ENCODE results near the gene MB21D2.

Gene MB21D2

DNA sequence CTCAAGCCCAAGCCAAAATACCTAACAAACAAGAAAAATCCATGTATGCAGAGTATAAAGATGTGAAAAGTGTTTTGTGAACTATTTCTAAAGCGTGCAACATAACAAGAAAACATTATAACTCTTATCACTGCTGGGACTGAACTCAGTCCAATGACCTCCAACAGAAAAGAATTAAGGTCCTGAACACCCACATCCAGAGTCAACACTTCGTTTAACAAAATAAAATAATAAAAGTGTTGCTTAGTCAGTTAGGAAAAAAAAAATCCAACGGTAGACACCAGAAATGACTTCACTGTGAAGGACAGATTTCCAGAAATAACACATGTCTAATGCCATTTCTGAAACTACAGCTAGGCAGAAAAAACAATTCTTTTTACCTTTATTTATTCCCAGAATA is 28.0 kb downstream of the MB21D2 start:
- no peak for DNase-seq

DNA sequence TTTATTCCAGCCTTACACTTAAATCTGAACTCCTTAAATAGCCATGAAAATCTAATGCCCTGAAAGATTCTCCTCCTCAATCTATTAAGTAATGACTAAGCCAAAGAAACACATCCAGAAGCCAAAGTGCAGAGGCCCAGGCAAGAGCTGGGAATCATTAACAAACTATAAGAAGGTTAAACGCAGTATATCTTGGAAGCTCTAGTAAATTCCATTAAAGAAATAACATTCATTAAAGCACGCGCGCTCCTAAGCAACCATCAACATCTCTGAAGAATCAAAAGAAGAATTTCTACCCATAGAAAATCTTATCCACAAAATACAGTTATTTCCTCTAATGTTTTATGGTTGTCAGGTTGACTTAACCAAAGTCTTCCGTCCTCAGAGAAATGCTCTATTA is 29.5 kb downstream of the MB21D2 start:
- DNase-seq: no peak

DNA sequence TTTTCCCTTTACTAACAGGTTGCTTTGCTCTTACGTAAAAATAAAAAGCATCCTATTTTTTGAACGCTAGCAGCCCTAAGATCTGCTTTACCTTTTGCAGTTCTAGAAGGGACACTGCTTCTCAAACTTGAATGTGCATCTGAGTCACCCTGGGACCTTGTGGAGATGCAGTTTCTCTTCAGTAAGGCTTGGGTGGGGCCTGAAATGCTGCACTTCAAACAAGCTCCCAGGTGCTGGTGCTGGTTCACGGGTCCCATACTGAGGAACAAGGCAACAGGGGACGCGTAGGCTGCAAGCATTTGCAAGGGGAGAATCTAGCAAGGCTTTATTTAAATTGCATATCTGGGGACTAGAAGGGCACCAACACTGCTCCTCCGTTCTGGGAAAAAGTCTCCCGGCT is 30.0 kb downstream of the MB21D2 start:
- DNase-seq: peak; percentile 17

DNA sequence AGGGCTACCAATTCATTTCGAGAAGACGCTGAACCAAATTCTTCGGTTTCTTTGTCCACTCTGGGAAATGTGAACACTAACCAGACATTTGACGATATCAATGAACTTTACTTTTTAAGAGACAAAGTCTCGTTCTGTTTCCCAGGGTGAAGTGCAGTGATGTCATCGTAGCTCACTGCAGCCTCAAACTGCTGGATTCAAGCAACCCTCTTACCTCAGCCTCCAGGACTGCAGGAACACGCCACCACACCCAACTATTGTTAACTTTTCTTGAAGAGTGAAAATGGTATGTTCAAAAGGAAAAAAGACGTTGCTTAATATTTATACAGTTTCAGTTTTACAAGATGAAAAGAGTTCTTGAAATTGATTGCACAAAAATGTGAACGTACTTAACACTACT is 30.6 kb downstream of the MB21D2 start:
- DNase-seq: no peak

- DNase-seq: no peak
Measured at GRCh38 chr3:192884777-192885773, 32.6 kb downstream of the MB21D2 start.

DNA sequence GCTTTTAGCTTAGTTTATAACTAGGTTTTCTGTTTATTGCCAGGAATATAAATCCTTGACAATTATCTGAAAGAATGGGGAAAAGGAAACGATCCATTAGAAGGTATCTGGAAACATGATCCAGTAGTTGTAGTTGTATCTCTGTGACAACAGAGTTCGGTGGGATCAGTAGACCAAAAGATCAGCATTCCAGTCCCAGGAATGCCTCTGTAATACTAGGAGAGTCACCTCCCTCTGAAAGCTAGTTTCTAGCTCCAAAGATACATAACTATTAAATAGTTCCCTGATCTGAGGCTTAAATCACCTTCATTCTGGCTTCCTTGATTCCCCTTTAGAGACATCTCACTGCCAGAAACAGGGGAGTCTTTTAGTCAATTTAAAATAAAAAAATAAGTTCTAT is 34.1 kb downstream of the MB21D2 start:
- DNase-seq: no peak

GRCh38 chr3:192881159-192881786 is 36.4 kb downstream of the MB21D2 start:
- DNase-seq: no peak

GRCh38 chr3:192880313-192880712 is 37.3 kb downstream of the MB21D2 start:
- DNase-seq: no peak

DNA sequence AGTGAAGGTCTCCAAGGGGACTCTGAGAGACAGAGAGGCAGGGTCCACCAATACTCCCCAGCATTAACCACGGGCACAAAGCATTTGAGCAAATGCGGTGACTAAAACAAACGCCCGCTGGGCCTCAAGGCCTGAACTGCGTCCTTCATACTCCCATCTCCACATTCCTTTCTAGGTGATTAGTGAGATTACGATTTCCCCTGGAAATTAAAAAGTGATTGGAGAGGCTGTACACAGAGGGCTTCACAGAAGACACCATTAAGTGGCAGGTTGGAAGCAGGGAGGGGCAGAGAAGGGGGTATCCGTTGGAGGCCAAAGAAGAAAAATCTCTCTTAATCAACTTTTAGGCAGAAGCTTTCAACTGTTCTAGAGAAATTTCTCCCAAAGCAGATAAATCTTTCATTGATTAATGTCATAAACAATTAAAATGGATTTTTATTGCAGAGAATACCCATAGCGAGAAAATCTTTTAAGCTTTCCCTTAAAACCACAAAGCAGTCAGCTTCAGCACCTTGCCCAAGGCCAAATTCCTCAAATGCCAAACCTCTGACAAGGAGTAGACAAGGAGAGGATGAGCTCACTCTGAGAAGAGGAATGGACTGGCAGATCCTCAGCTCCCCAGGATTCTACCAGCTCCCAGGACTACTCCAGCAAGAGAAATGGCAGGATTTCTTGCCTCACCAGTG is 38.2 kb downstream of the MB21D2 start:
- DNase-seq: no peak

DNA sequence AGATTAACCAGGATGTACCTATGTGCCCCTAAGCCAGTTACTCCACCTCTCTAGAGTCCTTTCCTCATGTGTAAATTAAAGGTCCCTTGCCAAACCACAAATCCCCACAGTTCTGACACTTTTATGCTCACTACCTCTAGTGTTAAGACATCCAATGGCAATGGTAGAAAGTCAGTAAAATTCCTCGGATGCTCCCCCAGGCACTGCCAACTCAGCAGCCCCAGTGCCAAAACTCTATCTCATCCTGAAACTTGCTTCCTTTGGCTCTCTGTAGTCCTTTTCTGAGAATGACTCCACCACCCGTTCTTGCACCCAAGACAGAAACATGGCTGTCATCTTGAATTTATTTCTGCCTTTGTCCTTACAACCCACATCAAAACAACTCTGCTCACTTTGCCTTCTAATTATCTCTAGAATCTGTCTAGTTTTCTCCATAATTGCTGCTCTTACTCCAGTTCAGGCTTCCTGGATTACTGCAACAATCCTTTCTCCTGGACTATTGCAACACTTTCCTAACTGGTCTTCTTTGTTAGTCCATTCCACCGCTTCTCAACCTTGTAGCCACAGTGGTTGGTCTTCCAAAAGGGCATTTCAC is 41.6 kb downstream of the MB21D2 start:
- DNase-seq: no peak

DNA sequence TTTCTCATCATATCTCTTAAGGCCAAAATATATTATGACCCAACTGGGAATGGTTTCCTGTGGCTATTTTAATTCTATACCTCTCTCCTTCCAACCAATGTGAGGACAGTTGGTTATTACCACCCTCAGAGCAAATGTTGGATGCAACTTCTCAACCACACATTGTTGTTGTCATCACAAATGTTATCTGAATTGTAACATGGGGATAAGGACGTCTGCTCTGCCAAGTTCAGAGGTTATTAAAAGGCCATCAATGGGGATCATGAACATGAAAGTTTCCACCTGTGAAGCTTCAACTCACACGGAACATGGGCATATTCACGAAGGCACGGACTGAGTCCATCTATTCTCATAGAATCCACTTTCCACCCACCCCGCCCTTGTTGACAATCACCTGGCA is 46.8 kb downstream of the MB21D2 start:
- DNase-seq: no peak

- no peak for DNase-seq
Measured at GRCh38 chr3:192869131-192870031, 48.3 kb downstream of the MB21D2 start.

GRCh38 chr3:192867645-192868044 is 50.0 kb downstream of the MB21D2 start:
- DNase-seq: no peak

DNA sequence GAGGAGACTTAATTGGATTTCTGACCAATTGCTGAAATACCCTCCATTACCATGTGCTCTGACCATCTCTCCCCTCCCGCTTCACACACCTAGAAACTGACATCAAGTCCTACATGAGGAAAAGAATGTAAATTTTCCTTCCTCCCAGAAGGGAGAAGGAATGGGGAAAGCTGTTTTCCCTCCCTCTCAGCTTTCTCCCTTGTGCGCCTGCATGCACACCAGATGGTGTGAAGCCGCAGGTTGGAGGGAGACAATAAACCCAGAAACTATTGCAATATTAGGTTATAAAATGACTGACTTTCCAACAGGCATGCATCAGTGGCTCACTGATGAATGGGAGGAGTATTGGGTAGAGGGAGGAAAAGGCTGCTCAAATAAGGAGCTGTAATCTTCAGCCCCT is 50.9 kb downstream of the MB21D2 start:
- DNase-seq: no peak

GRCh38 chr3:192864941-192865340 is 52.7 kb downstream of the MB21D2 start:
- no peak for DNase-seq

GRCh38 chr3:192863091-192863420 is 54.6 kb downstream of the MB21D2 start:
- DNase-seq: no peak

DNA sequence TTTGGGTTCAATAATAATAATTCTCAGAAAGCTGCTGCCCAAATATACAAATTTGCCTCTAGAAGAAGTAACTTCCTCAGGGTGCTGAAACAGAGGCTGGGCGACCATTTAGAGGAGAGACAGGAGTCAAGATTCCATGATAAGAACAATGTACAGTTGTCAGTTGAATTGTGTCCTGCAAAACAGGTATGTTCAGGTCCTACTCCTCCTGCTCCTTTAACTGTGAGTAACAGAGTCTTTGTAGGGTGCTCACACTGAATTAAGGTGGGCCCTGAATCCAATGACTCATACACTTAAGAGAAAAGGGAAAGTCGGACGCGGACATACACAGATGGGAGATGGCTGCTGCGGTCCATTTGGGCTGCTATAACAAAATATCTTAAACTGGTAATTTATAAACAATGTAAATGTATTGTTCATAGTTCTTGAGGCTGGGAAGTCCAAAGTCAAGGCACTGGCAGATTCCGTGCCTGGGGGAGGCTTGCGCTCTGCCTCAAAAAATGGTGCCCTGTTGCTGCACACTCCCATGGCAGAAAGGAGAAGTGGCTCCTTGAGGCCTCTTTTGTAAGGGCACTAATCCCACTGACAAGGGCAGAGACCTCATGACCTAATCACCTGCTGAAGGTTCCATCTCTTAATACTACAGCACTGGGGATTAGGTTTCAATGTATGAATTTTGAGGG is 55.1 kb downstream of the MB21D2 start:
- no peak for DNase-seq

DNA sequence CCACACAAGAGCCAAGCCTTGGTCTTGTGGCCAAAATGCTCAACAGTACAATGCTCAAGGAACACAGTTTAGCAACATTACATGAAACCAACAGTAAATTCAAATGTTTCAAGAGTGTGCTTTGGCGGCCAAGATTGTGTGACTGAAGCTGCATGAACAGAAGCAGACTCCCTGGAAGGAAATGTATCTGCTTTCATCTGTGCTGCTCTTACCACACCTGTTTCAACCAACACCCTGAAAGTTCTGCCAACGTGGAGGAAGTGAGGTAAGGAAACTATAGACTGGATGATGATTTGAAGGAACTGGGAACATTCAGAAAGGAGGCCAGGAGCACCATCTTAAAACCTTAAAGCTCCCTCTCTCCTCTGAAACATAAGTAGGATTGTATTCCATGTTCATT is 55.7 kb downstream of the MB21D2 start:
- no peak for DNase-seq

DNA sequence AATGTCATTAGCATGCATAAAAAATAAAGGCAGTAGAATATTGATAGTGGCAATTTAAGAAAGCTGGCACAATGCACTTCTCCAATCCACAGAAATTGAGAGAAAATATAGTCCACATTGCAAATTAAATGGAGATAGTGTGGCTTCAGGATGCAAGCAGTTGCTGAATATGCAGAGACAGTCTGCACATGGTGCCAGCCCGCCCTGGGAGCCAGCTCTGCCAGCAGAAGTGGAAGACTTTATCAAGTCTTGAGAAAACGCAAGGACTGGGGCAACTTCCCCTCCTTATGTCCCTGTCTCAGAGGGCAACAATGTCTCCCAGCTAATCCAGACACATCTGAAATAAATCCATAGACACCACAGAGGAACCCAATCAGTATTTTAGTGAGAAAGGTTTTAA is 57.2 kb downstream of the MB21D2 start:
- DNase-seq: no peak

GRCh38 chr3:192858849-192859585 is 58.6 kb downstream of the MB21D2 start:
- no peak for DNase-seq

DNA sequence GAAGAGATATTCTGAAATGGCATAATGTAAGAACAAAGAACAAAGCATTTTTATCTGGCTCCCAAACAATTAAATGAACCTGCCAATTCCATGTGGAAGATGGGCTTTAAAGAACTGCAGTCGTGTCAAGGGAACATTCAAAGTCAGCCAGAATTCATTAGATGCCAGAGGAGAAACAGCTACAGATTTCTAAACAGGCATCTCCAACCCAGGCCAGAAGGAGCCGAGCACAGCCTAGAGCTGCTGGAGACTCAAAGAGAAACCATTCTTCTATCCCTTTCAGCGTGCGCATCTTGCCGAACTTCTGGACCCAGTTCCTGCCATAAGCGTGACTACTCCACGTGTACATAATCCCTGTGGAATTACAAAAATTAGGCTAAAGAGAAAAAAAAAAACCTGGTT is 60.4 kb downstream of the MB21D2 start:
- DNase-seq: no peak
